RPMI8226 (cell line): ENCODE results near the gene PDE4A.
A peak's percentile ranks its signal among the peaks of the same experiment; 100 is the strongest.
"Not testable (repeated sequence)": the region's sequence is repeated elsewhere in the genome, so short reads cannot be mapped to it uniquely, and the experiment has no call there.

Experiments
- DNase-seq: peaks from one replicate; pipeline ENCODE4 v3.0.0-alpha.2; 2015

The PDE4A gene

DNA sequence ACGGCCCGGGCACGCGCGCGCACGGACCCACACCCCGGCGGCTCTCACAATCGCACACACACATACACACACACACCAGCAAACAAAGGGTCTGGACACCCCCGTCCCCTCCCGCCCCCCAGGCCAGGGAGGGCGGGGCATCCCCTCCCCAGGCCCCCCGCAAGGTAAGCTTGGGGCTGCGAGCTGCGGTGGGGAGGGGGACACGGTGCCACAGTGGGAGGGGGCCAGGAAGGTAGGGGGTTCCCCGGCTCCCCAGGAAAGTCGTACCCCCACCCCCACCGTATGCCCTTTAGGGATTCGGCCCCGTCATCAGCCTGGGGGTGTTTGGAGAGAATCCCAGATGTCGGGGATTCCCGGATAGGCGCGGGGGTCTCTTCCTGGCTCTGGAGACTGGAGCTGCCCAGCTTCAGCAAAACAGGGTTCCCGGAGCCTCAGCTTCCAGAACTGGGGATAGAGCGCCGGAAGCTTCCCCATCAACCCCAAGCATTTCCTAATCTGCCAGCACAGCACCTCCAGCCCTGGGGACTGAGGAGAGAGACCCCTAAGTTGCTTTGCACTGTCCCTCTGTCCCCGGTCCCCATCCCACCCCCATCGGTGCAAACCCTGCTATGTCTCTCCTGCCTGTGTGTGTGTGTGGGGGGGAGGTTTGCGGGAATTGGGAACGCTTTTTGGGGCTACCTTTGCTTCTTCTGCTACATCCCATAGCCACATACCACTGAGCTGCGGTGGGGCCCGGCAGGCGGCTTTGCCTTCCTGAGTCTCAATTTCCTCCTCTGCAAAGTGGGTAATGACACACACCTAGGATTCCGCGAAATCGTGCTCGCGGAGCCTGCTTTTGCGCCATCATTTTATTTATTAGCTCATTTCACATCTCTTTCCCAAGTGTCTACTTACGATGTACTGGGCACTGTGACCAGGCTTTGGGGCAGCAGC is 15.2 kb upstream of the PDE4A start:
- no peak for DNase-seq

DNA sequence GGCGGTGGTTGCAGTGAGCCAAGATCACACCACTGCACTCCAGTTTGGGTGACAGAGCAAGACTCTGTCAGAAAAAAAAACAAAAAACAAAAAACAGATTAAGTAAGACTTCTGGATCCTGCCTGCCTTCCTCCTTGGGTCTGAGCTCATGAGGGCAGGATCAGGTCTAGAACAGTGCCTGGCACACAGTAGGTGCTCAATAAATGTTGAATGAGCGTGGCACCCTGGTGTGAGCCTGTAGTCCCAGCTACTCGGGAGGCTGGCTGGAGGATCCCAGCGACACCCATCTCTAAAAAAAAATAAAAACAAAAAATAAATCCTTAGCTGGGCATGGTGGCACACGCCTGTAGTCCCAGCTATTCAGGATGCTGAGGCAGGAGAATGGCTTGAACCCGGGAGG is 14.1 kb upstream of the PDE4A start:
- DNase-seq: no peak

DNA sequence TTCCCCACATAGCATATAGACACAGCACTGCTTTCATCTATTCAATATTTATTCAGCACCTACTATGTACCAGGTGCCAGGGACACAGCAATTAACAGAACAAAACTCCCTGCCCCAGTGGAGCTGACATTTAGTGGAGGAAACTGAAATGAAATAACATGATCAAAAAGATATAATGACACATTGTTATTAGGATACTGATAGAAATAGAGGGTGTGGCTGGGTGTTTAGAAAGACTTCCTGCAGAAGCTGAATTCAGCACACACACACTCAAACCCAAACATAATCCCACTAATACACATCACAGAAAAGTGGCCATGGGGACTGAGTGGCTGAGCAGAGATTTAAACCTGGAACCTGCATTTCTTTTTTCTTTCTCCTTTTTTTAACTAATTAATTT is 13.2 kb upstream of the PDE4A start:
- no peak for DNase-seq

DNA sequence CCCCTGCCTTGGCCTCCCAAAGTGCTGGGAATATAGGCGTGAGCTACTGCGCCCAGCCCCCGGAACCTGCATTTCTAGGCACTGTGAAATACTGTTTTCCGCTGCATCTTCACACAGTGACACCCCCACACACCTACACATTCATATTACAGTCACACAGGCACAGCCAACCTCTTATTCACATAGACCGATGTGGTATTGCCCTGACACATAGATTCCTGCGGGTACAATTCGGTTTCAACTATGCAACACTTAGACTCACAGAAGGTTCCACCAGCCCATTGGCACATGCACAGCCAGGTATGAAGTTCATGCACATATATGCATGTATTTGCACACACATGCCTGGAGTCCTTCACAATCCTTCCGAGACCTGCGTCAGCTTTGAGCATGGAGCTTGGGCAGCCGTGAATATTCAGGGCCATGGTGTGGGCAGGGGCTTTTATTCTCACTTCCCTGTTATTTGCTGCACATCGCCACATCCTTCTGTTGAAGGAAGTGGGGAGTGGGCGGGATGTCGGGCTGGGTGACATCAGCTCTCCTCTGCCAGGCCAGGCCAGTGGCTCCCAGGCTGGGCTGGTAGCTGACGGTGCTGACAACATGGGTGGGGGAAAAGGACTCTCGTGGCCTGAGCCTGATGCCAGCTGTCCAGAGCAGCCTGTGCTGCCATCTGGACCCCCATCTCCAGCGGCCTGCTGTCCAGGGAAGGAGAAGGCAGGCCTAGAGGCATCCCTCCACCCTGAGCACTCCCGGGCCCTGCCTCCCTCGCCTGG is 11.6 kb upstream of the PDE4A start:
- DNase-seq: no peak

DNA sequence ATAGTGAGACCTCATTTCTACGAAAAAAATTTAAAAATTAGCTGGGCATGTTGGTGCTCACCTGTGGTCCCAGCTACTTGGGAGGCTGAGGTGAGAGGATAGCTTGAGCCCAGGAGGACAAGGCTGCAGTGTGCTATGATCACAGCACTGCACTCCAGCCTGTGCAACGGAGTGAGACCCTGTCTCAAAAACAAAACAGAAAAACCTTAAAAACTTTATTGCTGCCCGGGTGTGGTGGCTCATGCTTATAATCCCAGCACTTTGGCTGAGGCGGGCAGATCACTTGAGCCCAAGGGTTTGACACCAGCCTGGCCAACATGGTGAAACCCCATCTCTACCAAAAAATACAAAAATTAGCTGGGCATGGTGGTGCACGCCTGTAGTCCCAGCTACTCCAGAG is 9.1 kb upstream of the PDE4A start:
- not testable (repeated sequence) for DNase-seq

DNA sequence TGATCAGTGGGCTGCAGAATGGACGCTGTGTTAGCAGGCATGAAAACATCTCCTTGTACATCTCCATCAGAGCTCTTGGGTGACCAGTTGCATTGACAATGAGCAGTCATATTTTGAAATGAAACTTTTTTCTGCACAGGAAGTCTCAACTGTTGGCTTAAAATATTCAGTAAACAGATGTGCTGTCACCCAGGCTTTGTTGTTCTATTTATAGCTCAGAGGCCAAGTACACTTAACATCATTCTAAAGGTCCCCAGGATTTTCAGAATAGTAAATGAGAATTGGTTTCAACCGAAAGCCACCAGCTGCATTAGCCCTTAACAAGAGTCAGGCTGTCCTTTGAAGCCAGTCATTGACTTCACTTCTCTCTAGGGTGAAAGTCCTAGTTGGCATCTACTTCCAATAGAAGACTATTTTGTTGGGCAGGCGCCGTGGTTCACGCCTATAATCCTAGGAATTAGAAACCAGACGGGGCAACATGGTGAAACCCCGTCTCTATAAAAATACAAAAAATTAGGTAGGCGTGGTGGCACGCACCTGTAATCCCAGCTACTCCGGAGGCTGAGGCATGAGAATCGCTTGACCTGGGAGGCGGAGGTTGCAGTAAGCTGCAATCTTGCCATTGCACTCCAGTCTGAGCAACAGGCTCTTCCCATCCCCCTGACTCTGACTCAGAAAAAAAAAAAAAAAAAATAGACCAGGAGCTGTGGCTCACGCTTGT is 7.9 kb upstream of the PDE4A start:
- DNase-seq: peak; percentile 84

DNA sequence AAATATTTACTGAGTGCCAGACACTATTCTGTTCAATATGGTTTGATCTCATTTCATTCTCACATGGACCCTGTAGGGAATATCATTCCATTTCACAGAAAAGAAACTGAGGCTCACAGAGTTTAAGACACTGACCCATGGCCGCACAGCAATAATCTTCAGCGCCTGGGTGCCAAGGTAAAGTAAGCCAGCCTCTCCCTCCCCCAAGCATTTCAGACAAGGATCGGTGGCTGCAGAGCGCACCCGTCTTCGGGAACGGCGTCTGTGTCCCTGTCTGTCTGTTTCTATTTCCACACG is 4.3 kb upstream of the PDE4A start:
- DNase-seq: no peak

DNA sequence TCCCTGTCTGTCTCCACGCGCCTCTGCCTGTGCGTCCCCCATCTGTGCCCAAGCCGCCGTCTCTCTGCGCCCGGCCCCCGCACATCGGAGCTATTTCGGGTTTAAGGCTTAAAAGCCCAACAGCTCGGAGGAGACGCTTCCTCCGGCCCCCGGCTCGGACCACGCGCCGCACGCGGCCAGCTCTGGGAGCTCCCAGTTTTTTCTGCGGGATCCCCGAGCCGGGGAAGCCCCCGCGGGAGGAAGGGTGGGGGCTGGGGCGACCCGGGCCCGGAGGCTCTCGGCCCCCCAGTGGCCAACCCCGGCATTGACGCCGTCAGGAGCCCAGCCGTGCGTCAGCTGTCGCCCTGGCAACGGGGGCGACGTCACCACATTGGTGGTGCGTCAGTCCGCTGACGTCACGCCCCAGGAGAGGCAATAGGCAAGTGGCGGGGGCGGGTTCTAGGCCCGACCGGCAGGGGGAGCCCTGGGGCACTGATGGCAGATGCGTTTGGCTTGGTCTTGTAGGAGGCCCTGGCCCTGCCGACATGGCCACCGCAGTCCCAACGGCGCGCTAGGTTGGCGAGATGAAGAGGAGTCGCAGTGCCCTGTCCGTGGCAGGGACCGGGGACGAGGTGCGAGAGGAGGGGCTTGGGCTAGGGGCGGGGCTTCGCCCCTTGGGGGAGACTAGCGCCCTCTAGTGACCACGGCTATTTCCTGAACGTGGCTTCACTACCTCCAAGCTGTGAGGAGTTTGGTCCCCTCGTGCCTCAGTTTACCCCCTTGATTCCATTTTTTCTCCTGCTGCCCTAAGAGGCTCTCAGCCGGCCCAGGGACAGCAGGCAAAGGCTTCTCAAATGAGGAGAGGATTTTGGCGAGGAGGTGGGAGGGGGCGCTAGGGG is 3.7 kb upstream of the PDE4A start:
- DNase-seq: peak; percentile 96

DNA sequence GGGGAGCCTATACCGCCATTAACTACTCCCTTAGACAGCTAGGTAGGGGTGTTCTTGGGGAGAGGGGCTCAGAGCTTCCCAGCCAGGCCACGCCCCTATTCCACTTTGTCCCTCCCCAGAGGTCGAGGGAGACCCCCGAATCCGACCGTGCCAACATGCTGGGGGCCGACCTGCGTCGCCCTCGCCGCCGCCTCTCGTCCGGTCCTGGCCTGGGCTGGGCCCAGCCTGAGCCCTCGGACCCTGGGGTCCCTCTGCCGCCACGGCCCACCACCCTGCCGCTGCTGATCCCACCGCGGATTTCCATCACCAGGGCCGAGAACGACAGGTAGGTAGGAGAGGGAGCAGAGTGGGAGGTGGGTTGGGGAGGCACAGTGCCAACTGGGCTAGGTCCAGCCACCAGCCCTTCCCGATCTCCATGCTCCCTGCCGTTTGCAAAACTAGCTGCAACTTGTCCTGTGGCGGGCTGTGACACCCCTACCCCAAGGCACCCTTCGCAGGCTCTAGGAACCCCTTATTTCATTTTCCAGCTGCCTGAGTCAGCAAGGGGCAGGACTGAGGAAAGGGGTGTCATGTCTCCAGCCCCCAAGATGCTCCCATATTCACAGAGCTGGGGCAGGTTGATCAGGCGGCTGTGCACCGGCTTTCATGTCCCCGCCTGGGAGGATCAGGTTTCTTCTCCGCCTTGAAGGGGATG is 2.6 kb upstream of the PDE4A start:
- no peak for DNase-seq

DNA sequence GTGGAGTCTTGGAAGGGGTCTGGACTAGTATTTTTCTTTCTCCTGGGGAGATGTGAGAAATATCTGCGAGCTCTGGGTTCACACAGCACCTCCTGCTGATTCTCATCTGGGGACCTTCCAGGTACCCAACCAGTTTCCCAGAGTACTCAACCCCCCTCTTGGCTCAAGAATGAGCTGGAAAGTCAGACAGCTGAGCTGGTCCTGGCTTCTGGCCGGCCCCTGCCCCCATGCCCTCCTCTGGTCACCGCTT is 2.2 kb upstream of the PDE4A start:
- DNase-seq: peak; percentile 50

DNA sequence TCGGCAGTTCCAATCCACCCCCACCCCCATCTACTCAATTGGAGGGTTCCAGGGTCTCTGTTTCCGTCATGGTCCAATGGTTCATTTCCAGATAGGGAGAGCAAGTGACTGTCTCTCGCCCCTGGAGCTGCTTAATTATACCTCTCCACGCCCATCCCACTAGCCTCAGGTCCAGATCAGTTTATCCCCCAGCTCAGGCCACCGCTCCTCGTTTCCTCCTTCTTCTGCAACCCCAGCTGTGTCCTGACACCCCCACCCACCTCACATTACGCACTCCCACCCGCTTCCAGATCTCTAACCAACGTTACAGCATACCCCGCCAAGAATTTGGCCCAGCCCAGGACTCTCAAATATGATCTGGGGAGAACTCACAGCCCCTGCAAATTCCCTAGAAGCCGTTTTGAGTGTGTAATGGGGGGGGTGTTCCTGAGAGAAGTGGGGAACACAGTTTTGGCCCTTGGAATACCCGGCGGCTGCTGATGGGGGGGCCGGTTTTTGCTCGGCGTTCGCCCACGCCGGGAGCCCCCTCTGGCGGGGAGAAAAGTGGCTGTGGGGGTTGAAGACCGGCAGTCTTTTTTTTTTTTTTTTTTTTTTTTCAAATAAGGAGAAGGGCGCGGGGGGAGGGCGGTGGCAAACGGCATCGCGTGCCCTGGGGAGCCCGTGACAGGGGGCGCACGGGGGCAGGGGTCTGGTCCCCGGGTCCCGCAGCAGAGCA is 1.7 kb upstream of the PDE4A start:
- peak; percentile 61 for DNase-seq

DNA sequence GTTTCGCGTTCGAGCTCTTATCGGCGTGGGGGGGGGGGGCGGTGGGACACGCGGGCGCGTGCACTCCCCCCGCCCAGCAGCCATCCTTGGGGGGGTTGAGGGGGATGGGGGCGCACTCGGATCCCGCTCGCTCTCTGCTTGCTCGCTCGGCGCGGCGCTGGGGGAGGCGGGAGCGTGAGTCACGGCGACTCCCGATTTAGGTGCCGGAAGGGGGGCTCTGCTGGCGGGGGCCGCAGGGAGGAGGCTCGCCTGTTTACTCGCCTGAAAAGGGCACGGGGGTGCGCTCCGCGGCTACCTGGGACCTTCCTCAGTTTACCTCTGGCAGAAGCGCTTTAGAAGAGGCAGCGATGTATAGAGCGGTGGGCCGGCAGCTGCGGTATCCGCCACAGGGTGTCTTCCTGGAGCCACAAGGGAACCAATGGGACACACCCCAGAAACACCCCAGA is 1.1 kb upstream of the PDE4A start:
- peak; percentile 65 for DNase-seq

DNA sequence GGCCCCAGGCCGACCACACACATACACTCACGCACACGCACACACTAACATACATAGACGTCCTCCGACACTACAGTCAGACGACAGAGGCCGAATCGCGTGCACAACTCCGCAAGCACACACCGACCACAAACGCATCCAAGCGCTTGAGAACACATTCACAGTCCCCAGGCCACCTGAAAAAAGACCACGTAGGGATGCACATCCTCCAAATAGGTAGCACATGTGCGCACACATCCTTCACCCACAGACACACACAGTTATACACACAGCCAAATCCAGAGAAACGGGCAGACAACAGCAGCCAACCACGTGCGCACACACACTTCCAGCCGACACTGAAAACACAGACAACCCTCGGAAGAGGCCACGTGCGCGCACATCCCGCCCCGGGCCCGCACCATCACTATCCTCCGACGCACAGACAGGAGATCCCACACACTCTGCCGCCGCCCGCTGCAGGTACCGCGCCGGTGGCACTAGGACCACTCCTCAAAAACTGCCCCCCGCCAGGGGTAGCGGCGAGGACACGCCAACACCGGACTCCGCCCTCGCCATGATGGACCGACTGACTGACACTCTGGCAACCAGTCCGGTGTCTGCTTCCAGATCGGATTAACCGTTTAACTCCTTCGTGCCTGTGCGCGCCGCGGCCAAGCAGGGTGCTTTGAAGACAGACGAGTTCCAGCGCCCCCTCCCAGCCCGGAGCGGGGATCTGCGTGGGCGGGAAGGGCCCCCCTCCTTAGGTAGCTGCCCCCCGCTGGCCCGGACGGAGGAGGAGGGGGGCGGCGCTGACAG is 493 bp upstream of the PDE4A start:
- DNase-seq: peak; percentile 95

DNA sequence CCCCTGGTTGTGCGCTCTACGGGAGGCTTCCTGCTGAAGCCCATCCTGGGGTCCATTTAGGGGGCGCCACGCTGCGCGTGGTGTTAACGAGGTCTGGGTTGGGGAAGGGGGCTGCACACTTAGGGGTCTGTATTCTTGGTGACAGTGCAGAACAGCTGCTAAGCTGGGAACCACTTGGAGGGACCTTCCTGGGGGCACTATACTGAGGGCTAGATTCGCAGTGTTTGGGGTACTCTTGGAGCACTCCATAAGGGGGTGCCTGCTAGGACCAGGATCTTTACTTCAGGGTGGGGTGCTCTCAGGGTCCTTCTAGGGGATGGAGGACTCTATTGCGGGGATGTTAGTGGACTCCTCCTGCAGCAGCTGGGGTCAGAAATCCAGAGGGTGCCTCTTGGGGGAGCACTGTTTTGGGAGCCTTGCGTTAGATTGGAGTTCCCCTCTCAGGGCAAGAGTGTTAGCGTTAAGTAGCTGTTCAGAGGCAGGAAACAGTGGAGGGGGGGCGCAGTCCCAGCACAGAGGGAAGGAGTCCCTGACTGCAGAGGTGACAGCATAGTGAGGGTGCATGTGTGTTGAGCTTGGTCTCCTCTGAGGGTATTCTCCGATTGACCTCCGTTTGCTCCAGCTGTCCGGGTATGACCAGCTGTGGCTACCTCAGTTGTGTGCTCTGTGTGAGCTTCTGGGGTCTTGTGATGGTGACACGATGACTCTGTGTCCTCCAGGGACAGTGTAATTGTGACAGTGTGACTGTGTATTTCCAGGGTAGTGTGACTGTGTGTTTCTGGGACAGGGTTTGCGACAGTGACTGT is 1.1 kb downstream of the PDE4A start:
- DNase-seq: peak; percentile 52

DNA sequence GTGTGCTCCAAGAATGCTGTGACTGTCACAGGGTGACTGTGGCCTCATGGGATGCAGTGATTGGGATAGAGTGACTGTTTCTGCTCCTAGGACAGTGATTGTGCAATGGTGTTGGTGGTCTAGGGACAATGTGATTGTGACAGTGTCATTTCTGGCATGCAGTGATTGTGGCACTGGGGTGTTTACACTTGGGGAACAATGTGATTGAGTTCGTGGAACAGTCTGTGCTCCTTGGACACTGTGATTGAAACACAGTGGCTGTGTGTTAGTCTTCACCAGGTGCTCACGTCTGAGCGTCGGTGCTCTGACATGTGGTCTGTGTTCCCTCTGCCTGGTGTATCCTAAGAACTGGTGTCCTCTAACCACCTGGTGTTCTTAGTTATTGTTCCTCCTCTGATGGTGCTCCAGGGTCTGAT is 1.7 kb downstream of the PDE4A start:
- peak; percentile 59 for DNase-seq

DNA sequence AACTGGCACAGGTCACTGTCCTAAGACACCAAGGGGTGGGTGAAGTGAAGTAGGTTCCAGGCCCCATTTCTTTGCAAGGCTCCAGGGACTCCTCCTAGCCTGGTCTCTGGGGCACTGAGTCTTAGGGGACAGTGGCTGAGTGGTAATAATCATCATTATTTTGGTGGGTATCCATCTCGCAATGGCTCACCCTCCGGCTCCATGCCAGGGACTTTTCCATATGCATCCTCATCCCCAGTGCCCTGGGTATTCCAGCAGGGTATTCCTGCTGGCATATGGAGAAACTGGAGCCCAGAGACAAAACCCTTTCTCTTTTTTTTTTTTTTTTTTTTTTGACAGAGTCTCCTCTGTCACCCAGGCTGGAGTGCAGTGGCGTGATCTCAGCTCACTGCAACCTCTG is 2.5 kb downstream of the PDE4A start:
- no peak for DNase-seq

DNA sequence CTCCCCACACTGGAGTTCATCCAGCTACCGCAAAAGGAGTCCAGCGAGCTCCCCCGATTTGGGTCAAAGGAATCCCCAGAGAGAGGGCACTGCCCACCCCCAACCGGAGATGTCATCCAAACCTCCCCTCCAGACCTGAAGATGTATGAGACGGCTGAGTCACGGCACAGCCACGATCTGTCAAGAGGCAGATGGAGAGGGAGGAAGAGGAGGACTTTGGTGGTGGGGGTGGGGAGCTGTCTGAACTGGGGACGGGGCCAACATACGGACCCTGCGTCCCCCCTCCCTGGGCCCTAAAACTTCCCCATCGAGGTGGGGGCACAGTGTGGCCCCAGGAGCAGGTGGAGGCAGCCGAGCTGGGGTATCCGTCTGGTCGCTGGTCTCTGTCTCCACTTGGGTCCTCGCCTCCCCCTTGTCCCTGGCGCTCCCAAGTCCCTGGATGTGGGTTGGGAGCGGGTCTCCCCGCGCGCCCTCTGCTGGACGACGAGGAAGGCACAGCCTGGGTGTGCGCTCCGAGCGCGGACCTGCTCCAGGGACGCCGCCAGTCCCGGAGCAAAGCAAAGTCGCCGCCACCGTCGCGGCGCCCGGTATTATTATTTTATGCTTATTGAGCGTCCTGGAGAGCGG is 3.8 kb downstream of the PDE4A start:
- peak; percentile 83 for DNase-seq

DNA sequence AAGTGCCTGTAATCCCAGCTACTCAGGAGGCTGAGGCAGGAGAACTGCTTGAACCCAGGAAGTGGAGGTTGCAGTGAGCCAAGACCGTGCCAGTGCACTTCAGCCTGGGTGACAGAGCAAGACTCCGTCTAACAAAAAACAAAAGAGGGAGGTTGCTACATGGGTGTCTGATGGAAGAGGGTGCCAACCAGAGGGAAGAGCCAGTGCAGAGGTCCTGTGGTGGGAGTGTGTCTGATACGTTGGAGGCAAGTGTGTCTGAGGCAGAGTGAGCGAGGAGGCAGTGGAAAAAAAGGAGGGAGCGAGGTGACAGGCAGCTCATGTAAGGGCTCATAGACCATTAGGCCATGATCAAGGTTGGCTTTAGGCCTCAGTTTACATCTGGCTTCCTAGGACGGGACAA is 6.8 kb downstream of the PDE4A start:
- no peak for DNase-seq

DNA sequence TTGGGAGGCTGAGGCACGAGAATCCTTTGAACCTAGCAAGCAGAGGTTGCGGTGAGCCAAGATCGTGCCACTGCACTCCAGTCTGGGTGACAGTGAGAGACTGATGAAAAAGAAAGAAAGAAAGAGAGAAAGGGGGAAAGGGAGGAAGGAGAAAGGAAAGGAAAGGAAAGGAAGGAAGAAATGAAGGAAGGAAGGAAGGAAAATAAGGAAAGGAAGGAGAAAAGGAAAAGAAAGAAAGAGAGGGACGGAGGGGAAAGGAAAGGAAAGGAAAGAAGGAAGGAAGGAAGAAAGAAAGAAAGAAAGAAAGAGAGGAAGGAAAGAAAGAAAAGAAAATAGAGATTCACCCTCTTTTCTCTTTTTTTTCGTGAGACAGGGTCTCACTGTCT is 8.7 kb downstream of the PDE4A start:
- DNase-seq: no peak
